HUES64 (cell line): Measurements from ENCODE around the gene AGAP2.

Source experiments
- H3K27ac ChIP-seq: 2 replicates; pipeline ENCODE4 v1.7.0; 2013; ENCODE audit warnings: low read depth, low read length, inconsistent platforms
- H3K27me3 ChIP-seq: 2 replicates; pipeline ENCODE4 v1.6.1; 2013; ENCODE audit warnings: mild to moderate bottlenecking, low read length; ENCODE audit not compliant: insufficient read depth
- H3K36me3 ChIP-seq: 2 replicates; pipeline ENCODE4 v1.6.1; 2013; ENCODE audit warnings: mild to moderate bottlenecking, low read length; ENCODE audit not compliant: insufficient read depth
- H3K4me1 ChIP-seq: 2 replicates; pipeline ENCODE4 v1.6.1; 2013; ENCODE audit warnings: mild to moderate bottlenecking, low read length, moderate library complexity; ENCODE audit not compliant: insufficient read depth
- H3K4me3 ChIP-seq: 2 replicates; pipeline ENCODE4 v1.5.1; 2013; ENCODE audit warnings: mild to moderate bottlenecking, low read length, moderate library complexity
- H3K9ac ChIP-seq: 2 replicates; pipeline ENCODE4 v1.6.1; 2013; ENCODE audit warnings: mild to moderate bottlenecking, low read depth, low read length
- H3K9me3 ChIP-seq: 2 replicates; pipeline ENCODE4 v1.6.1; 2013; ENCODE audit warnings: low read depth, low read length; ENCODE audit not compliant: insufficient read depth
- WGBS: fragments of 150-250, 120-280 bp; methylation state at CpG from one replicate; pipeline ENCODE4 v1.1.7; 2013; ENCODE audit warnings: missing lambda C conversion rate; 5-methylcytosine and 5-hydroxymethylcytosine counted together

Gene AGAP2

DNA sequence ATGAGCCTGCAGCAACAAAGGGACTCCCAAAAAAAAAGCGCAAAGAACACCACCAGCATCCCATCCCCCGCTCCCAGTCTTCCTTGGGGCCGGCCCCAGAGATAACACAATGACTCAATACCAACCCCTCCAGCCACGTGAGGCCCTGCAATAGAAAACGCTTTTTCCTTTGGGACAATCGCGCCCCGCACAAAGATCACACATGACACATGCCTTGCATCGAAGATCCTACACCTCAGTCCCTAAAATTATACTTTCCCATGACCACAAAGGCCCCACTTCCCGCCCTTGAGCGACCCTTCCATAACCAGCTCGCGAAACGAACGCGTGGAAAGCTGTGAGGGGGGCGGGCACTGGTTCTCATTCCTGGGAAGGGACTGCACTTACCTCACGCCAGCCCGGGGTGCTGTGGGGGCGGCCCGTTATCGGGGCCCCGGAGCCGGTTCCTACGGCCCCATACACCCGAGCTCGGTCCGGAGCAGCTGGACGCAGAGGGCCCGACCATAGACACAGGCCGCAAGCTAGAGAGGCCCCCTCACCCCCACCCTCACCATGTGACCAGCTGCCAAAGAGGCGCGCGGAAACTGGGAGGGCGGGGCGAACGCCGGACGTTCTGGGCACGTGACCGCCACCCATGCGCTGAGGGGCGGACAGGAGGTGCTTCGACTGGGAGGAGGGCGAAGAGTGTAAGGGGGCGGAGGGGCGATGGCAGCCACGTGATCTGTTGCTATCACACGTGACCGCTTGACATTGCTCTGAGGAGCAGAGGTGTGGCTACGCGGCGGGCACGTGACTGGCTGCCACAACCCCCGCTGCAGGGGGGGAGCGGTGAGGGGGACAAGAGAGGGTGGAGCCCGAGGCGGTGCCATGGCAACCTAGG is 13.5 kb upstream of the AGAP2 start, which contains the start of gene CDK4:
CDK4 (minus strand) TSS at position 523 of the 880 bp plus-strand sequence. CDS start 593 bp downstream, outside the sequence.
- Histone ChIP-seq H3K9ac (peak within 1 kb of the TSS; percentile 94), H3K4me3 (peak within 1 kb of the TSS; percentile 87), H3K9me3 (no peaks in the 10 kb centered on the region), H3K36me3 (peaks cover 36% of the 10 kb centered on the region), H3K4me1 (peaks cover 18% of the 10 kb centered on the region), H3K27me3 (peaks cover 35% of the 10 kb centered on the region), H3K27ac (peak within 1 kb of the TSS; percentile 70)
- under 1% methylated on average over 58 of the region's 58 CpGs for WGBS

DNA sequence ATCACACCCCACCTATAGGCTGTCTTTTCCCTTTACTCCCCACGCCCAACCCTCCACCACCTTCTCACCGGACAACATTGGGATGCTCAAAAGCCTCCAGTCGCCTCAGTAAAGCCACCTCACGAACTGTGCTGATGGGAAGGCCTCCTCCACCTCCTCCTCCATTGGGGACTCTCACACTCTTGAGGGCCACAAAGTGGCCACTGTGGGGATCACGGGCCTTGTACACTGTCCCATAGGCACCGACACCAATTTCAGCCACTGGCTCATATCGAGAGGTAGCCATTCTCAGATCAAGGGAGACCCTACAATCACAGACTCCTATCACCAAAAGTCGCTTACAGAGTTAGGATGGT is 12.9 kb upstream of the AGAP2 start:
- Histone ChIP-seq H3K4me3 (peak overlapping the region; percentile 87), H3K9ac (peak overlapping the region; percentile 94), H3K4me1 (peaks cover 17% of the 10 kb centered on the region), H3K36me3 (peaks cover 42% of the 10 kb centered on the region), H3K9me3 (no peaks in the 10 kb centered on the region), H3K27ac (peak overlapping the region; percentile 70; the same call in 1 of the 2 replicates), H3K27me3 (peaks cover 28% of the 10 kb centered on the region)
- 10% methylated on average over 8 of the region's 8 CpGs for WGBS

DNA sequence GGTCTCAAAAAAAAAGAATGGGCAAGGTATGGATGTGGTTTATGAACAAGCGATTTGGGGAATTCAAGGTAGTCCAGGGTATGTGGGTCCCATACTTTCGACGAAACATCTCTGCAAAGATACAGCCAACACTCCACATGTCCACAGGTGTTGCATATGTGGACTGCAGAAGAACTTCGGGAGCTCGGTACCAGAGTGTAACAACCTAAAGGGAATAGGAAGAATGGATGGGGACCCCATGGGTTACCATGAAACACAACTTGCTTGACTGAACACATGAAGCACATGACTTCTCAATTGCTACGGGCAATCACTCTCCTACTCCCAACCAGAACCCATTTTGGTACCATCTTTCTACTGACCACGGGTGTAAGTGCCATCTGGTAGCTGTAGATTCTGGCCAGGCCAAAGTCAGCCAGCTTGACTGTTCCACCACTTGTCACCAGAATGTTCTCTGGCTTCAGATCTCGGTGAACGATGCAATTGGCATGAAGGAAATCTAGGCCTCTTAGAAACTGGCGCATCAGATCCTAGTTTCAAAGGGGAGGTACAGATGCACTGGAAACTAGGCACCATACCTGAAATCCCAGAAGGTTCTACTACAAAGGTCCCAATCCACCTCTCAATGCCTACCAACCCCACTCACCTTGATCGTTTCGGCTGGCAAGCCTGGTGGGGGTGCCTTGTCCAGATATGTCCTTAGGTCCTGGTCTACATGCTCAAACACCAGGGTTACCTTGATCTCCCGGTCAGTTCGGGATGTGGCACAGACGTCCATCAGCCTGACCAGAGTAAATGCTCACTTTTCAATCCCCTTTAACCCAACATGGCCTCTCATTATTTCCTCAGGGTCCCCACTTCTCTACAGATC is 12.3 kb upstream of the AGAP2 start:
- Histone ChIP-seq H3K27ac (no peak overlapping the region; the same call in 1 of the 2 replicates), H3K36me3 (peaks cover 48% of the 10 kb centered on the region), H3K4me3 (peak overlapping the region; percentile 87), H3K9me3 (no peaks in the 10 kb centered on the region), H3K9ac (peak overlapping the region; percentile 94), H3K4me1 (peaks cover 12% of the 10 kb centered on the region), H3K27me3 (peaks cover 22% of the 10 kb centered on the region)
- WGBS = 91% methylated on average over 15 of the region's 15 CpGs

DNA sequence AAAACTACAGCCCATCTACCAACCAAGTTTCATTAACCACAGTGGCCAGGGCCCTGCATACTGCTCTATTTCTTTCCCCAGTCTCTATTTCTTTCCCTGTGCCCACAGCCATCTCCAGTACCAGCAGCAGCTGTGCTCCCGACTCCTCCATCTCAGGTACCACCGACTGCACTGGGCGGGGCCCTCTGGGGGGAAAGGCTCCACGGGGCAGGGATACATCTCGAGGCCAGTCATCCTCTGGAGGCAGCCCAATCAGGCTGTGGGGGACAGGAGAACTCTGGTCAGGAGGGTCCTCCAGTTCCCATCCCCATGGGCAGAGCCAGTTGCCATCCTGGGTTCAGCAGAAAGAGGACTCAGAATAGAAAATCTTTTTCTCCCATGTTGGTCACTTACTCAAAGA is 10.5 kb upstream of the AGAP2 start:
- Histone ChIP-seq H3K9ac (no peak overlapping the region), H3K27ac (no peak overlapping the region), H3K27me3 (peaks cover 12% of the 10 kb centered on the region), H3K9me3 (no peaks in the 10 kb centered on the region), H3K4me1 (peaks cover 11% of the 10 kb centered on the region), H3K4me3 (no peak overlapping the region), H3K36me3 (peaks cover 49% of the 10 kb centered on the region)
- 96% methylated on average over 5 of the region's 5 CpGs for WGBS

DNA sequence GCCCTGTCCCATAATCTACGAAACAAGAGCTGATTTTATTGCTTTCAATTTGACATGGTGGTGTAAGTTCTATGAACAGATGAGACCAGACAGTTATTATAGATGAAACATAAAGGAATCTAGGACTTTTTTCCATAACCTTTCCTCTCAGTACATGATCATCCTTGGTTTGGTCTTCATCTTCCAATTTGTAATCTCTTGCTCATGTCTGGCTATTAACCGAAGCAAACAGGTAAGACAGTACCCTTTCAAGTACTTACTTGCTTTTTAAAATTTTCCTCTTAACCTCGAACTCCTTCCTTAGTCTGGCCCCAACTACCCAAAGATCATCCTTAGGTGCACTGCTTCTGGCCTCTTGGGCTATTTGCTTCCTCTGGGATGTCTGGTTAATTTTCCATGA is 7.5 kb upstream of the AGAP2 start:
- Histone ChIP-seq H3K9ac (no peak overlapping the region), H3K27me3 (peaks cover 21% of the 10 kb centered on the region), H3K27ac (no peak overlapping the region), H3K4me1 (no peaks in the 10 kb centered on the region; the same call in 1 of the 2 replicates), H3K36me3 (peaks cover 49% of the 10 kb centered on the region), H3K4me3 (peak overlapping the region; percentile 67), H3K9me3 (no peaks in the 10 kb centered on the region)
- 91% methylated on average over 3 of the region's 3 CpGs for WGBS

DNA sequence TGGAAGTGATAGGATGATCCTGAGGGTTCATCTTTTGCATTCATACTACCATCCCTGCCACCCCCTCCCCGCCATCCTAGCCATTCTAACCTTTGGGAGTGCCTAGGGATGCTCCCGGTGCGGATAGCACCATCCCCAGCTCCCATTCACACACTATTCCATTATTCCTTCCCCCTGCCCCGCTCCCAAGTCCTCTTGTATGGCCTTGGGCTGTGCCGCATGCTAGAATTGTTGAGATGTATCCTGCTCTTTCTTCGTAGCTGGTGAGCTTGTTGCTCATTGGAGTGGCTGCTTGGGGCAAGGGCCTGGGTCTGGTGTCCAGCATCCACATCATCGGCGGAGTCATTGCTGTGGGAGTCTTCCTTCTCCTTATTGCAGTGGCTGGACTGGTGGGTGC is 6.9 kb upstream of the AGAP2 start:
- Histone ChIP-seq H3K9ac (peak overlapping the region; percentile 84), H3K4me1 (no peaks in the 10 kb centered on the region), H3K4me3 (peak overlapping the region; percentile 67), H3K27me3 (peaks cover 26% of the 10 kb centered on the region), H3K36me3 (peaks cover 43% of the 10 kb centered on the region), H3K27ac (peak overlapping the region; percentile 96), H3K9me3 (no peaks in the 10 kb centered on the region)
- 53% methylated on average over 8 of the region's 8 CpGs for WGBS

DNA sequence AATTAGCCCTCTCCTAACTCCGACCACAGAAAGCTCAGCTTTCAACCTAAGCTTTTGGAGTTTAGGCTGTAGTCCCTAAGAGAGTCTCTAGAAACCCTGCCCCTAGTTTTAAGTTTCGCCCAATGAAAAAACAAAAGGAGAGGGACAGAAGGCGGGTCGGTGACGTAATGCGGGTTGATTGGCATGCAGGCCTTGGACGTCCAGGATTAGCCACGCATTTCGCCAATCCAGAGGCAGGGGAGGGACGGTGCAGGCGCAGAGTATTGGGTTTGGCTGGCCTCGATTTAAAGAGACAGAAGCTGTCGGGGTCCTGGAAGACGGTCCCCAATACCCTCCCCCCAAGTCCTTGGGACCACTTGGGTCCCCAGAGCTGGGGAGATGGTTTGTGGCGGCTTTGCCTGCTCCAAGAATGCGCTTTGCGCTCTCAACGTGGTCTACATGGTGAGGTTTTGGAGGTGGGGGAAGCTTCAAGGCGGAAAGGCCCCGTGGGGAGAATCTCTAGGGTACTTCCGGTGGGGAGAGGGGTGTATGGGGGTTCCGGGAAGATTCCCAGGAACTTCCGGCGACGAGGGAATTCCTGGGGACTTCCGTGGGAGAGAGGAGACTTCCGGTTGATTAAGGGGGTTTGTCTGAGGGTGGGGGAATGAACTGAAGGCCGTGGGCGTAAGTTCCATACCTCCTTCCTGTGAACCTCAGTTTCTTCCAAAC is 6.4 kb upstream of the AGAP2 start, which contains the start of gene TSPAN31:
TSPAN31 (plus strand) TSS at position 263 of the 708 bp plus-strand sequence; CDS start at position 379, 116 bp downstream.
- Histone ChIP-seq H3K36me3 (peaks cover 38% of the 10 kb centered on the region), H3K27ac (peak within 1 kb of the TSS; percentile 96), H3K27me3 (peaks cover 32% of the 10 kb centered on the region), H3K4me3 (peak within 1 kb of the TSS; percentile 67), H3K9ac (peak within 1 kb of the TSS; percentile 84), H3K4me1 (no peaks in the 10 kb centered on the region), H3K9me3 (no peaks in the 10 kb centered on the region)
- WGBS = 2% methylated on average over 29 of the region's 29 CpGs

DNA sequence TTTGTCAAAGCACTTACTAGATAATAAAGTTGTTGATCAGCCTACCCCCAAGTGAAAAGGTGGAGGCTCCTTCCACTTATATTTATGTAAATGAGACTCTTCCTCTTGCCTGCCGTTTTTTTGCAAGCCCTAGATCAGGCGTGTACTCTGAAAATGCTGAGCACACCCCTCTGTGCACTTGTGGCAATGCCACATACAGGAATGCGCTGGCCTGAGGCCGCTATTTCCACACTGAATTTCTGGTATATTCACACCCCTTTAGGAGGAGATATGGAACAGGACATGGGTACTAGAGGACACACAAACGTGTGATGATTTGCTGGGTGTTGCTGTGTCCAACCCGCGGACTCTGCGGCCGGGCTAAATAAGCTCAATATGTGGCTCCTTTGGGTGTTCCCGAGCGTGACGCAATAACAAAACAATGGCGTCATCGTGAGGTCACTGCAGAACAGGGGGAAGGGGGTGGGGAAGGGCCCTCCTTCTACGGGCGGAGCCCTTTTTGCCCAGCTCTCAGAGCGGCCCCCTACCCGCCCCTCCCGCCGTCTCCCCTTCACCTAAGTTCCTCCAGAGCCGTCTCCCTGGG is 5.7 kb upstream of the AGAP2 start:
- H3K27ac ChIP-seq = peak overlapping the region; percentile 96; the same call in 1 of the 2 replicates
- 29% methylated on average over 21 of the region's 21 CpGs for WGBS
- H3K9ac ChIP-seq = peak overlapping the region; percentile 84
- no peaks in the 10 kb centered on the region for H3K9me3 ChIP-seq
- H3K27me3 ChIP-seq = peaks cover 38% of the 10 kb centered on the region
- H3K4me3 ChIP-seq = peak overlapping the region; percentile 67
- peaks cover 34% of the 10 kb centered on the region for H3K36me3 ChIP-seq
- H3K4me1 ChIP-seq = 0 out of 2 replicates have a peak, but pooled peaks cover under 1% of the 10 kb centered on the region

DNA sequence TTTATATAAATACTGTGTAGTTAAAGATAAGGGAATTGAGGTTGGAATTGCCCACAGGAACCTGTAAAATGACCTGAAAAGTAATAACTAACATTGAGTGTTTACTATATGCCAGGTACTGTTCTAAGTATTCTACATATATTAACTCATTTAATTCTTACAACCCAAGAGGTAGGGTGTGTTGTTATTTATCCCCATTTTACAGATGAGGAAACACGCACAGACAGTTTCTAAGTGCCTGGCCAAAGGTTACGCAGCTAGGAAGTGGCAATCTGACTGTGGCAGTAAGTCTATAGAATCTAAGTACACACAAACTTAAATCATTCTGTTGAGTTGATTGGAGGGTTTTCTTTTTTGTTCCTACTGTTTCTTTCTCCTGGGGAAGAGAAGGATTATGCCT is 5.2 kb upstream of the AGAP2 start:
- no peak overlapping the region for H3K9ac ChIP-seq
- 0 out of 2 replicates have a peak, but pooled peaks cover 4% of the 10 kb centered on the region for H3K4me1 ChIP-seq
- peaks cover 43% of the 10 kb centered on the region for H3K27me3 ChIP-seq
- H3K9me3 ChIP-seq = no peaks in the 10 kb centered on the region
- H3K27ac ChIP-seq = no peak overlapping the region
- WGBS = 100% methylated on average over 2 of the region's 2 CpGs
- peaks cover 29% of the 10 kb centered on the region for H3K36me3 ChIP-seq
- 0 out of 2 replicates have a peak overlapping the region, but pooled peaks have one; percentile 67 for H3K4me3 ChIP-seq
